HG03571 (cell line): ENCODE results near the gene RTL10.
"Not testable (repeated sequence)": the region's sequence is repeated elsewhere in the genome, so short reads cannot be mapped to it uniquely, and the experiment has no call there.

Experiments used
- ATAC-seq: cut with Tn5 transposase; IDR thresholded peaks from one replicate; pipeline ENCODE4 v1.9.1; 2021; ENCODE audit not compliant: unreplicated experiment

RTL10 gene

DNA sequence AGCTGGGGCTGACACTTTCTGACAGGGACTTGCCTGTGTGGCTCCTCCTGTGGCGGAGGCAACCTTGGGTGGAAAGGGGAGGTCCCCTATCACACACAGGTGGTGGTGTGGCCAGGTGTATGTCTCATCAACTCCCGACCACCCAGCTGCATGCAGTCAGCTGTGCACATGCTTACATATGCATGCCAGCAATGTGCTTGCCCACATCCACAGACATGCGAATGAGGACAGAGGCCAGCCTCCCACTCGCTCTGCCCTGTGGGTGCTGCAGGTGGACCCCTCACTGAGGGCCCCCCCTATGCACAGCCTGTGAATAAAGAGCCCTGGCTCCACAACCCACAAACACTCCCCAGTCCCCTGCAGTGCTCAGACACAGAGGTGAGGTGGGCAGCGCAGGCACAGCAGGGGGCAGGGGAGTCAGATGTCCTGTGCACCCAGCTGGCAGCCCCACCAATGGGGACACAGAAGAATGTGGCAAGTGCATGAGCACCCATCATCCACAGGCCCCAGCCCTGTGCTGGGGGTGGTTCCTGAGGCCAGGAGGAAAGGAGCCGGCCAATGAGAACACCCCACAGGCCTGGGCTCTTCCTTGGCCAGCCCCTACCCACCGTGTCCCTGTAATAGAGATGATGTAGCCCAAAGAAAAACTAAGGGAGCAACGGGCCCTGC is 9.5 kb downstream of the RTL10 start:
- ATAC-seq = no peak

DNA sequence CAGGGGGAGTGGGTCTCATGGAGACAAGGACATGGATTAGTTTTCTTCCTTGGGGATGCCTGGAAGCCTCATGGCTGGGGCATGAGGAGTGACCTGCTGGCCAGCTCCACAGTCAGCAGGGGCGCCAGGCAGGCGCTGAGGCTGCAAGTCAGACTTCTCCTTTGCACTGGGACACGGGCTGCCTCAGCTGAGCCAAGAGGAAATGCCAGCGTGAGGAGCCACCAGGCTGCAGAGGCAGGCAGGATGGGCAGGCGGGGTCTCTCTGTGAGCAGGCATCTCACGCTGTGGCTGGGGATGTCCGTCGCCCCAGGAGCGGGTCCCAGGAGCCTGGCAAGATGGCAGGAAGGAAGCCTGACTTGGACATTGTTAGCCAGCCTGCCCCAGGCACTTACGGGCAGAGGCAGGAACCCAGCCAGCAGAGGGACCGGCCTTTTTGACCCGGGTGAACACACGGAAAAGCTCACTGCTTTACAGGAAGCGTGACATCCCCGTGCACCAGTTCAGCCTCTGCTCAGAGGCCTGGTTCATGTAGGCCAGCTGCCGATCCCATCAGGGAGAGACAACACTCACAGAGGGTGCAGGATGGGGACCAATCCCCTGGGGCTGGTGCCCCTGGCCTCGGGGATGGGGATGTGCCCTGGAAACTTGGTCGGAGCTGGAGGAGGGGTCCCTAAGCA is 10.2 kb downstream of the RTL10 start:
- no peak for ATAC-seq

DNA sequence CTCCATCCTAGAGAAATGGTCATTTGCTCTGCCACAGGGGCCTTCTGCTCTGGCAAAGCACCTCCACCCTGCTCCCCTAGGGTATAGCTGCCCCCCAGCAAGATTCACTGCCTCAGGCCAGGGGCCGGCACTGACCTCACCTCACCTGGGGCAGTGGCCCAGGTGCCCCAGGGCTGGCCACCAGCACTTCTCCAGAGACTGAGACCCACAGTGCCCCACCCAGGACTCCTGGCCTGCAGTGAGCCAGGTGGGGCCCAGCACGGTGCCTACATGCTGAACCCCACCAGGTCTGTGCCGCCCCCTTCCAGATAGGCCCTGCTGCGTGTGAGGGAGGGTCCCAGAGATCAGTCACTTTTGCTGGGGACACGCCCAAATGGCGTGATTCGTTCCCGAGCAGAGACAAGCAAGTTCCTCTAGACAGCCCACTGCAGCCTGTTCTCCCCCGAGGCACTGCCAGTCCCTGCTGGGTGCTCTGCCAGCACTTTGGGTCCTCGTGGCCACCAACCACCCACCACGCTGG is 10.8 kb downstream of the RTL10 start:
- no peak for ATAC-seq

DNA sequence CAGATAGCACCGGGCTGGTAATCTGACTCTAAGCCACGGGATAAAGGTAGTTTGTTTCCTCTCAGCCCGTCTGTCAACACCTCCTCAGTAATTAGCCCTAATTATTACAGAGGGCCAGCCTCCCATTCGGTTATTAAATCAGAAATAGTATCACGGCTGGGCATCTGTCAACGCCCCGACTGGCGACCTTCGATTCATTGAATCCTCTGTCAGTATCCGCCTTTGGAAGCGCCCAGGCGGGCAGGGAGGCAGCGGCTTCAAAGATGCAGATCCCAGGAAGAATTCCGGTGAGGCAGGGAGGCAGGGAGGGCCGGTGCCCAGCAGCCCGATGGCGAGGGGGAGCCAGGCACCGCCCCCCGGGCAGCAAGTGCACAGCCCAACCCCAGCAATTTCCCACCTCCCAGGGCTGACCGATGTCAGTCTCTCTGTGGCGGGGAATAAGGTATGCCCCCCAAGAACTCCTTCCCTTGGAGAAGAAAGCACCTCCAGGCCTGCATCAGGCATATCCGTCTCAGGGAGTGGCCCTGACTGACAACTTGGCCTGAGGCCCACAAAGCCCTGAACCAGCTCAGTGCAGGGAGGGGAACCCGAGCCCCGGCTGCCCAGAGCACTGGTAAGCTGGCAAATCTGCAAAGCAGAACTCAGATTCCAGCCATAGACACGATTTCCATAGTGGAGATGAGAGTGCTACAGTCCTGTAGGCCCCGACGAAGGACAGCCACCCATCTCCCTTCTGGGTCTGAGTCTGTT is 11.4 kb downstream of the RTL10 start:
- ATAC-seq = no peak

DNA sequence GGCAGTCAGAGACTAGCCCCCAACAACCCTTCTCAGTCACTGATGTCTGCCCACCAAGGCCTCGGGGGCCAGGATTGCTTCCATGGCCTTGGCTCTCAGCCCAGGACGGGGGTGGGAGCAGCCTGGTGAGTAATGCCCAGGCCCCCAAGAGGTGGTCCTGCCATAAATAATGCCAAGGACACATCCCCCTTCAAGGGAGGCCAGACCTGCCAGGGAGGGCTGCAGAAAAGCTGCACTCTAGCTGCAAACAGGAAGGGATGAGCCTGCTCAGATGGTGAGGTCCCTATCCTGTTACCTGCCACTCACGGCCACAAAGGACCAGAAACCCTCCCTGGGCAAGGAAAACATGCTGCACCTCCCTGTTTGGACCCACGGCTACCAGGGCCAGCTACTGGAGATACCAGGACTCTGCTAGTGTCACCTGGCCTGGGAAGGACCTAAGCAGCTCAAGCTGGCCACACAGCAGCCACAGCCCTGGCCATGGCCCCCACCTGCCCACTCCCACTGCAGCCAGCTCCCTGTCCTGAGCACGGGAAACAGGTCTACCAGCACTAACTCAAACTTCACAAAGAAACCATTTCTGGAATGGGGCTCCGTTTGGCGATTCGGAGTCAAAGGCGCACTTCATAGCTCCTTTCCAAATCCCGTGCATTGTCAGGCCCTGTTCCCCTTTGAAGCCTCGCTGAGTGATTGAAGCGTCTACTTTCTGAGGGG is 12.1 kb downstream of the RTL10 start:
- ATAC-seq = no peak

DNA sequence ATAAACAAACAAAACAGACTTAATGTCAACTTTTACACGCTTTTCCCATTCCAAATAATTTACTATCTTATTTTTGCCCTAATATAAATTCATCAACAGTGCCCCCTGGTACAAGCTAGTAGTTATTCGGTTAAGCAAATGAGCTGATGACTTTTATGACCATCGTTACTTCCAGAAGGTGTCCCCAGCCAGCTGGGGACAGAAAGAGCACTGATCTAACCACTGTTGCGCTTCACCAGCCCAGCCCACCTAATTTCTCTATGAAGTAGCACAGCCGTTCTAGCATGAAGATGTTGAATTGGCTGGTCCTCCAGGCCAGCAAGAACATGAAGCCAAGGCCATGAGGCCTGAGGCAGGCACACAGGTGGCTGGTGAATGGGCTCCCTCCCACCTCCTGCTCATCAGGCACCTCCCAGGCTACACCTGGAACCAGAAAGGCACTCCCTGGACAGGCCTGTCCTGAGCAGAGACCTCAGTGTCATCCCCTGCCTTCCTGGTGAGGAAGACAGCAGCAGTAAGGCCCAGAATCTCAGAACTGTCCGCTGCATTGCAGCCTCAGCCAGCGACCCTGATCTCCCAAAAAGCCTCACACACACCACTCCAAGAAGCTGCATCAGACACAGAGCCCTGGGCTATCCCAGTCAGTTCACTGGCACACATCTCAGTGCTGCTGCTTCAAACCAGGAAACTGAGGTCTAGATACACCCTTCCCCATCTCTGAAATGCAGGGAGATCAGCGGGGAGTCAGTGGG is 12.9 kb downstream of the RTL10 start:
- no peak for ATAC-seq

DNA sequence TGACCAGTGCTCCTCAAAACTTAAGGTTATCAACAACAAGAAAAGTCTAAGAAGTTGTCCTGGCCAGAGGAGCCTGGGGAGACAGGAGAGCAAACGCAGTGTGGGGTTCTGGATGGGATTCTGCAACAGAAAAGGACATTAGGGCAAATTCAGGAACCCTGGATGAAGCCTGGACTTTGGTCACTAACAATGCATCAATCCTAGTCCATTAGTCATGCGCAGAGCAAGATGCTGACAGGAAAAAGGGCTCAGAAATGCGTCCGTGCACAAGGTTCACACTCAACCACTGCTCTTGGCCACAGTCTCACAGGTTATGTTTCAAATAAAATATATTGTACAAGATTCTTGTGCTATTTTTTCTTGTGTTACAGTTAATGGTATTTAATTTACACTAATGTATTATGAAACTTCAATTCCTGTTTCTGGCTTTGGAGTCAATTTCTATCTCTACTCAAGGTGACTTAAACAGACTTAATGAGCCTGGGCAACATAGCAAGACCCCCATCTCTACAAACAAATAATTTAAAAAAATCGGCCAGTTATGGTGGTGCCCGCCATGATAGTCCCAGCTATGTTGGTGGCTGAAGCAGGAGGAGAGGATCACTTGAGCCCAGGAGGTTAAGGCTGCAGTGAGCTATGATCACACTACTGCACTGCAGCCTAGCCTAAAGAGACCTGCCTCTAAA is 13.6 kb downstream of the RTL10 start:
- no peak for ATAC-seq

DNA sequence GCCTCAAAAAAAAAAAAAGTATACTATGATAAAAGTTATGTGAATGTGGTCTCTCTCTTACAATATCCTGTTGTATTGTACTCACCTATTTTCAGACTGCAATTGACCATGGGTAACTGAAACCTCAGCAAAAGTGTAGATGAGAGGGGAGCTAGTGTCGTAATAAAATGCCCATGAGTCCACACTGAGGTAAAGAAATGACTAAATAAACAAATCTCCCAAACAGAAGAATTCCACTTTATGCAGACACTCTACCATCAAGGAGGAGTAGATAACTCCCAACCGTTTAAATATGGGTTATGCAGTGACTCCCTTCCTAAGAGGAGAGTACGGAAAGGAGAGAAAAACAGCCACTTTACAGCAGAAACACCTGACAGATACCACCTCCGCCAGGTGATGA is 14.6 kb downstream of the RTL10 start:
- ATAC-seq = no peak

DNA sequence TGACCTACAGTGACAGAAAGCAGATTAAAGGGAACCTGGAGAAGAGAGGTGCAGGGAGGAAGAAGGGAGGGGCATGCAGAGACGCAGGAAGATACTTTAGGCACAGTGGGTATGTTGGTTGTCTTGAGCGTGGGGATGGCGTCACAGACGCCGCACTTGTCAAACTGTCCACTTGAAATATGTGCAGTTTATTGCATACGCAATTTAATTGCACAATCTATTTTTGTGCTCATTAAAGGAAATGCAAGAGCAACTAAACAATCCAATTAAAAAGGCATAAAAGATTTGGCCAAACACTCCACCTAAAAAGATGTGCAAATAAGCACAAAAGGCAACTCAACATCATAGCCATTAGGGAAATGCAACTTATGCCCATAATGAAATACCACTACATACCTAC is 16.8 kb downstream of the RTL10 start:
- ATAC-seq = no peak

DNA sequence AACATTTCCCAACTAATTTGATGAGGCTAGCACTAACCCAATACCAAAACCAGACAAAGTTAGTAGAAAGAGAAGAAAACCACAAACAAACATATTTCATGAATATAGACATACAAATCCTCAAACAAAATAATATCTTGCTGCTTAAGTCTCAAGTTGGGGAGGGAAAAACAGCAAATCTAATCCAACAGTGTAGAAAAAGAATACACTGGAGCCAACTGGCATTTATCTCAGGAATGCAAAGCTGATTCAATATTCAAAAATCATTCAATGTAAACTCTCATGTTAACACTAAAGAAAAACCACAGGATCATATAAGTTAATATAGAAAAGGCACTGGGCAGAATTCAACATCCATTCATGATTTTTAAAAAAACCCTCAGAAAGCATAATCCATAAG is 18.2 kb downstream of the RTL10 start:
- ATAC-seq = no peak

DNA sequence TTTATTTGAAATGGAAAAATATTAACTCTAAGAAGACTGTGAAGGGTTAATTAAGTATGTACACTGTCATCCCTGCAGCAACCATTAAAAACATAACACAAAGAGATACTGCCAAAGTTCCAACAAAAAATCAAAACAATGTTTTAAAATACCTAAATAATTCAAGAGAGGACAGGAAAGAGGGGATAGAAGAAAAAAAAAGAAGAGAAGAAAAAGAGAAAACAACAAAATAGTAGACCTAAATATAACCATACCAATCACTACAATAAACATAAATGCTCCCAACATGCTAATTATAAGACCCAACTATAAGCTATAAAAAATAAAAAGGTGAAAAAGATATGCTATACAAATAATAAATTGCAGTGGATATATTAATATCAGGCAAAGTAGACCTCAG is 20.1 kb downstream of the RTL10 start:
- ATAC-seq = no peak

DNA sequence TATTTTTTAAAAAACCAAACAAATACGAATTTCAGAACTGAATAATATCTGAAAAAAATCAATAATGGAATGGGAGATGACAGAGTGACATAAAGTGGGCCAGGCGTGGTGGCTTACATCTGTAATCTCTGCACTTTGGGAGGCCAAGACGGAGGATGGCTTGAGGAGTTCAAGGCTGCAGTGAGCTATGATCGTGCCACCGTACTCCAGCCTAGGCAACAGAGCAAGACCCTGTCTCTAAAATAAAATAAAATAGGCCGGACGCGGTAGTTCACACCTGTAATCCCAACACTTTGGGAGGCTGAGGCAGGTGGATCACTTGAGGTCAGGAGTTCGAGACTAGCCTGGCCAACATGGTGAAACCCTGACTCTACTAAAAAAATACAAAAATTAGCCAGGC is 21.3 kb downstream of the RTL10 start:
- not testable (repeated sequence) for ATAC-seq

DNA sequence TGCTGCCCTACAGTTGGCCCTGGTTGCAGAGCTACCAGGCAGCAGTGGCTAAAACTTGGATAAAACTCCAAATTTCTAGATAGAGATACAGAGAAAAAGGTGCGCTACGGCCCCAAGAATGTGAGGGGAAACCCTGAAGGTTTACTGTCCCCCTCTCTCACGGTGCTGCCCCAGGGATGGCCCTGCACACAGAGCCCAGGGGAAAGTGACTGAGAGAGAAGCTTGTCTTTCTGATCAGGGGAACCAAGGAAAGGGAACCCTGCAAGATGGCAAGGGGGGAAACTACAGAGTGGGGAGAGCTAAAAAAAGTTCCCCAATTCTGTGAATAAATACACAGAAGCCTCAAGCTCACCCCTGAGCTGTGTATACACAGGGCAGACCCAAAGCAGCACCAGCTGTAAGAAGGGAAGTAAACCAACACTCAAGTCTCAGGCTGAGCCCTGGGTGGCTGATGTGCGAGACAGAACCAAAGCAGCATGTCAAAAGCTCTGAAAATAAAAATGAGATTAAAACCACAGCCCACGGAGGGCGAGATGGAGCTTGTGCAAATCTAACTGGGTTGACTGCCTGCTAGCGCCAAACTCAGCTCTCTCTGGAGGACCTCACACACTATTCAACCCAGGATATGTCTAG is 22.1 kb downstream of the RTL10 start:
- ATAC-seq = no peak

DNA sequence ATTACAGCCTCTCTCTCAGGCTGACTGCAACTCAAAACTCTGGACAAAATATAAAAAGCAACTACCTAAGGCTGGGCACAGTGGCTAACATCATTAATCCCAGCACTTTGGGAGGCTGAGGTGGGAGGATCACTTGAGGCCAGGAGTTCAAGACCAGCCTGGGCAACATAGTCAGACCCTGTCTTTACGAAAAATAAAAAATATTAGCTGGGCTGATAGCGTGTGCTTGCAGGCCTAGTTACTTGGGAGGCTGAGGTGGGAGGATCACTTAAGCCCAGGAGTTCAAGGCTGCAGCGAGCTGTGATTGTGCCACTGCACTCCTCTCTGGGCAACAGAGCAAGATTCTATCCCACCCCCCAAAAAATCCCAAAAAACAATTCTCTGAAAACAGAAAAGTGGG is 22.7 kb downstream of the RTL10 start:
- not testable (repeated sequence) for ATAC-seq

DNA sequence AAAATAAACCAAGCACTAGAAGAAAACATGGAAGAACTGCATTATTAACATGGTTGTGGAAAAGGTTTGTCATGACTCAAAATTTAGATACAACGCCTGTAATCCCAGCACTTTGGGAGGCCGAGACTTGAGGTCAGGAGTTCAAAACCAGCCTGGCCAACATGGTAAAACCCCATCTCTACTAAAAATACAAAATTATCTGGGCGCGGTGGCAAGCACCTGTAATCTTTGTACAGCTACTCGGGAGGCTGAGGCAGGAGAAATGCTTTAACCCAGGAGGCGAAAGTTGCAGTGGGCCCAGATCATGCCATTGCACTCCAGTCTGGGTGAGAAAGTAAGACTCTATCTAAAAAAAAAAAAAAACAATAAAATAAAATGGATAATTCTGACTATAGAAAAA is 23.7 kb downstream of the RTL10 start:
- ATAC-seq = no peak

DNA sequence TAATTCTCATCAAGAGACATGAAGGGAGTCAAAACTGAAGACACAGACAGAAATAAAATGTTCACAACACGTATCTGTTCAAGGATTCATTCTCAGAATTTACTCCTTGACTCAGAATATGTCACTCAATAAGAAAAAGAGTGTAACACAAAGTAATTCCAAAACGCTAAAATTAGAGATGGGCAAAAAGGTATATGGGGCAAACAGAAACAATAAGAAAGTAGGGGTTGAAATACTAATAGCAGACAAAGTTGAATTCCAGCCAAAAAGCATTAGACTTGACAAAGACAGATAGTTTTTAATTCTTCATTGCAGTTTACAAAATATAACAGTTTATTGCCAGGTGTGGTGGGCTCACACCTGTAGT is 26.7 kb downstream of the RTL10 start:
- no peak for ATAC-seq

DNA sequence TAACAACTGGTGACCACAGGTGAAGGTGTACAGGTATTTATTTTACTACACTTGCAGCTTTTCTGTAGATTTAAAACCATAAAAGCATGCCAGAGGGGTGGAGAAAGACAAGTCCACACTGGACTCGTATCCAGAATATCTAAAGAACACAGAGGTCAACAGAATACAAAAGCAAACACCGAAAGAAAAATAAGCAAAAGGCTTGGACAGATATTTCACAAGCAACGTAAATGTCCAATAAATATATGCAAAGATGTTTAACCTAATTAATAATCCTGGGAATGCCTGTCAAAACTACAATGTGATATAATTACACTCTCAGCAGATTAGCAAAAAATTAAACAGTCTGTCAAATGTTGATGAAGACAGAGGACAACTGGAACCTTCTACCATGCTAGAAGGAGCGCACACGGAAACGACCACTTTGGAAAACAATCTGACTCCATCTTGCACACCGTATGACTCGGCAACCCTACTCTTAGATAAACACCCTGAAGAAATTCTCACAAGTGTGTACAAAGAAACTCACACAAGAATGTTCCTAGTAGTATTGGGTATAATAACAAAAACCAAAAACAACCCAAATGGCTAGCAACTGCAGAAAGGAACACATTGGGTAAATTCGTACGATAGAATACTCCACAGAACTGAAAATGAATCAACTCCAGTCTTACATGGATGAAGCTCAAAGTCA is 27.2 kb downstream of the RTL10 start:
- ATAC-seq = no peak

DNA sequence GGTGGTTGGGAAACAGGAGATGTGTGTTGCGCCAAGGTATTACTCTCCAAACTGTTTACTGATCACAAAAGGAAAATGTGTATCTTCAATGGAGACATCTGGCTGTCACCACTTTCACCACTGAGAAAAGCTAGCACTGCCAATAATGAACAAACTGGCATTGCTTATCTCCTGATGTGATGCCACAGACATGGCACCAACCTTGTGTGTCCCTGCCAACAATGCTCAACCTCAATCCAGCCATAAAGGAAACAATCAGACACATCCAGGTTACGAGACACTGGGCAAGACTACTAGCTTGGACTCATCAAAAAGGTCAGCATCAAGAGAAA is 28.1 kb downstream of the RTL10 start:
- ATAC-seq = no peak

DNA sequence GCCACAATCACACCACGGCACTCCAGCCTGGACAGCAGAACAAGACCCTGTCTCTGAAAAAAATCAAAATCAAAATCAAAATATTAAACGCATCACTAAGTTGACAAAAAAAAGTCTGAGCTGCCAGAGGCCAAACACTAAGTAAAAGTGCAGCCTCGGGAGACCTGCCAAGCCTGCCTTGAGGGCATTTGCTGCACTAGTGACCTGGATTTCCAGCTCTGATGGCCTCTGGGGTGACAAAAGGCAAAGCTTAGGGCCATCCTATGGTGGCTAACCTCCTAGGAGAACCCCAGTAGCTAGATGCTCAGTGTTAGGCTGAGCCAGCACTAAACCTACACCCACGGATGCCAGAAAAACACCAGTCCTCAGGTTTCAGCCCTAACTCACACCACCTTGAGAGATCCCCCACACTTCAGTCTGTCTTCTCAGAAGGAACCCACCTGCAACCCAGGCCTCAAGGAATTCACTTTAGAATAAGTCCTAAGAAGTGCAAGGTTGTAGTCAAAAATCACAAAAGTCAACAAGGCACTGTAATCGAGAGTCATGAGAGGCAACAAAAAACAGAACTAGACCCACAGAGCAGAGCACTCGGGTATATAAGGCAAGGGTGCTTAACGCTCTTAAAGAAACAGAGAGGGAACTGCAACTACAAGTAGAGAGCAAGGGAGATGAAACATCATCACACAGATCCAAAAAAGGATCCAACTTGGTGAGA is 28.6 kb downstream of the RTL10 start:
- ATAC-seq = no peak
